Measurements from ENCODE around the gene RLN3. TPM values are rescaled to one million over a fixed set of nuclear protein-coding genes. Genes with fewer than 3 reads are reported as not detected.

Gene RLN3
- total RNA-seq, 1 donor from 2014 or later = not detected

- ChIA-PET CTCF (no interaction called here), POLR2A (no interaction called here)
- intact Hi-C loops (cut with micrococcal nuclease) = no loop called here
- H3K9me3 Mint-ChIP-seq = no peaks in the 10 kb centered on the region
- H3K4me1 Mint-ChIP-seq = peaks cover 16% of the 10 kb centered on the region
- no peak for ATAC-seq (ENCODE audit: low read depth)
- H3K27ac Mint-ChIP-seq = no peak within 1 kb of the TSS
- H3K27me3 Mint-ChIP-seq = peaks cover 36% of the 10 kb centered on the region
- DNase-seq = no peak
- no peaks in the 10 kb centered on the region for H3K36me3 Mint-ChIP-seq (ENCODE audit: low read depth)
- no peak for TF ChIP-seq CTCF (IDR thresholded peaks at IDR 0.05)
- no peak within 1 kb of the TSS for H3K4me3 Mint-ChIP-seq
Observed at GRCh38 chr19:14061751-14062557, 34.0 kb downstream of the RLN3 start, which contains the start of gene PALM3. Gene PALM3, minus strand, starts transcription at chr19:14062076. Its CDS starts 96 bp downstream, at chr19:14061980.

GRCh38 chr19:14062558-14062855 lies 34.6 kb downstream of the RLN3 start:
- TF ChIP-seq CTCF (IDR thresholded peaks at IDR 0.05) = no peak
- Mint-ChIP-seq H3K36me3 (ENCODE audit: low read depth) (no peaks in the 10 kb centered on the region), H3K27ac (no peak overlapping the region), H3K4me1 (peaks cover 15% of the 10 kb centered on the region), H3K27me3 (peaks cover 33% of the 10 kb centered on the region), H3K9me3 (no peaks in the 10 kb centered on the region), H3K4me3 (no peak overlapping the region)
- intact Hi-C loops (cut with micrococcal nuclease) = no loop called here
- ChIA-PET CTCF (no interaction called here), POLR2A (no interaction called here)
- ATAC-seq (ENCODE audit: low read depth) (no peak), DNase-seq (no peak)

- no peak for DNase-seq
- intact Hi-C loops (cut with micrococcal nuclease) = no loop called here
- no peak for ATAC-seq (ENCODE audit: low read depth)
- H3K27ac Mint-ChIP-seq = no peak overlapping the region
- peaks cover 28% of the 10 kb centered on the region for H3K27me3 Mint-ChIP-seq
- H3K4me1 Mint-ChIP-seq = peaks cover 9% of the 10 kb centered on the region
- ChIA-PET POLR2A (no interaction called here), CTCF (no interaction called here)
- no peaks in the 10 kb centered on the region for H3K9me3 Mint-ChIP-seq
- TF ChIP-seq CTCF (IDR thresholded peaks at IDR 0.05) = no peak
- no peak overlapping the region for H3K4me3 Mint-ChIP-seq
- no peaks in the 10 kb centered on the region for H3K36me3 Mint-ChIP-seq (ENCODE audit: low read depth)
Observed at GRCh38 chr19:14063105-14063504, 35.2 kb downstream of the RLN3 start.

- DNase-seq (no peak), ATAC-seq (ENCODE audit: low read depth) (no peak)
- Mint-ChIP-seq H3K36me3 (ENCODE audit: low read depth) (no peaks in the 10 kb centered on the region), H3K4me3 (no peak overlapping the region), H3K27me3 (peaks cover 8% of the 10 kb centered on the region), H3K9me3 (no peaks in the 10 kb centered on the region), H3K4me1 (no peaks in the 10 kb centered on the region), H3K27ac (no peak overlapping the region)
- no peak for TF ChIP-seq CTCF (IDR thresholded peaks at IDR 0.05)
- CTCF ChIA-PET = interaction anchor here (0.7 kb wide), 1 partner anchor 38 kb away, joined by 3 read pairs; no protein-coding TSS in a partner anchor
- intact Hi-C loops (cut with micrococcal nuclease) = no loop called here
- POLR2A ChIA-PET = interaction anchor here (0.7 kb wide), 1 partner anchor 167 kb away, joined by 4 read pairs; no protein-coding TSS in a partner anchor
Observed at GRCh38 chr19:14066134-14066533, 38.2 kb downstream of the RLN3 start.

- DNase-seq (no peak), ATAC-seq (ENCODE audit: low read depth) (no peak)
- Mint-ChIP-seq H3K9me3 (no peaks in the 10 kb centered on the region), H3K36me3 (ENCODE audit: low read depth) (no peaks in the 10 kb centered on the region), H3K27me3 (peaks cover 2% of the 10 kb centered on the region), H3K27ac (no peak overlapping the region), H3K4me3 (no peak overlapping the region), H3K4me1 (peaks cover 19% of the 10 kb centered on the region)
- ChIA-PET POLR2A (no interaction called here), CTCF (interaction anchor here (1.0 to 4.8 kb wide), 6 partner anchors 11 to 306 kb away, joined by 3 to 42 read pairs (median 5); partner anchors contain the start of genes IL27RA and MRI1)
- intact Hi-C loops (cut with micrococcal nuclease) = loop anchor here (5.0 to 10.0 kb wide), 2 partner anchors 288 to 404 kb away; partner anchors contain the start of gene PTGER1
- TF ChIP-seq CTCF (IDR thresholded peaks at IDR 0.05) = no peak
Observed at GRCh38 chr19:14070268-14071050, 42.5 kb downstream of the RLN3 start.

All from activated B cell treated with CpG ODN at 0.5 μM for 24 hours (primary cell).